Kidney capillary endothelial cell (primary cell): ENCODE measurements around the gene IMMT.

Experiments used
- DNase-seq: peaks from one replicate; pipeline ENCODE4 v3.0.0-alpha.2; 2018; ENCODE audit warnings: low spot score

IMMT gene

DNA sequence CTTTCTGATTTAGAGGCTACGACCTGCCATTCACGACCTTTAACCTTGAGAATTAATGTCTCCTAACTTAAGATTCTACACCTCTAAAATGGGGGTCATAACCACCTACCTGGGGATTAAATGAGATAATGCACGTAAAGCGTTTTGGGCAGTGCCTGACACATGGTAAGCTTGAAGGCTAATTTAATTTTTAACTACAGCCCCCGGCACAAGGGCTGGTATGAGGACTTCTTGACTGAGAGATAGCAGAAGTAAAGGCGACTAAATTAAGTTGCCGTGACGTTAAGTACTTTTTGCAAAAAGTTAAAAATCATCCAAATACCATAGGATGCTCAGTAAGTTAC lies 4.5 kb upstream of the IMMT start:
- no peak for DNase-seq

DNA sequence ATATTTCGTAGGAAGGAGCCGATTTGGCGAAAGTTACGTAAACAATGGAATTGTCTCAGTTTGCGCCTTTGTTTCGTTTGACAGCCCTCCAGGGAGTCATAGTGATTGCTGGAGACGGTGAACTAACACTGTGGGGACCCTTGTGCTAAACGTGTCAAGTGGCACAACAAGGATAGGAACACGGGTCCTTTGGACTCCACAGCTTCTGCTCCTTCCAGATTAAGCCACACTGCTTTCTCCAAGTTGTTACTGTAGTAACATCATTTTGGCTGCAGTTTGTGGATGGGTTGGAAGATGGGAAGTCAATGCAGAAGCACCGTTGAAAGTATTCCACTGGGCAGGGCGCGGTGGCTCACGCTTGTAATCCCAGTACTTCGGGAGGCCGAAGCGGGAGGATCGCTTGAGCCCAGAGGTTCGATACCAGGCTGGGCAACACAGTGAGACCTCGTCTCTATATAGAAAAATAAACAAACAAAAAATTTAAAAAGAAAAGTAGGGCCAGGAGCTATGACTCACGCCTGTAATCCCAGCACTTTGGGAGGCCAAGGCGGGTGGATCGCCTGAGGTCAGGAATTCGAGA lies 636 bp upstream of the IMMT start:
- DNase-seq = no peak

DNA sequence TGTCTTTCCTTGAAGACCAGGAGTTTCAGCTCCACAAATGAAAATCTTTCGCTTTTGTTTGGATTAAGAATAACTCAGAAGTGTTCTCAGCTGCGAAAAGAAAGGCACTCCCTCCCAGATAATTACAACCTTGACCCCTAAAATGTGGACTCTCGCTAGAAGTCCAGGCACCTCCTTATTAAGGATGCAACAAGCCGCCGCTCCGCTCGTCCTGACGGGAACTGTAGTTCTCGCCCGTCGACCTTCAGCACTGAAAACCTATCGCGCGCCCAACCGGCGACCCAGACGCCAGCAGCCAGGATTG lies 559 bp downstream of the IMMT start:
- DNase-seq = peak; percentile 95

DNA sequence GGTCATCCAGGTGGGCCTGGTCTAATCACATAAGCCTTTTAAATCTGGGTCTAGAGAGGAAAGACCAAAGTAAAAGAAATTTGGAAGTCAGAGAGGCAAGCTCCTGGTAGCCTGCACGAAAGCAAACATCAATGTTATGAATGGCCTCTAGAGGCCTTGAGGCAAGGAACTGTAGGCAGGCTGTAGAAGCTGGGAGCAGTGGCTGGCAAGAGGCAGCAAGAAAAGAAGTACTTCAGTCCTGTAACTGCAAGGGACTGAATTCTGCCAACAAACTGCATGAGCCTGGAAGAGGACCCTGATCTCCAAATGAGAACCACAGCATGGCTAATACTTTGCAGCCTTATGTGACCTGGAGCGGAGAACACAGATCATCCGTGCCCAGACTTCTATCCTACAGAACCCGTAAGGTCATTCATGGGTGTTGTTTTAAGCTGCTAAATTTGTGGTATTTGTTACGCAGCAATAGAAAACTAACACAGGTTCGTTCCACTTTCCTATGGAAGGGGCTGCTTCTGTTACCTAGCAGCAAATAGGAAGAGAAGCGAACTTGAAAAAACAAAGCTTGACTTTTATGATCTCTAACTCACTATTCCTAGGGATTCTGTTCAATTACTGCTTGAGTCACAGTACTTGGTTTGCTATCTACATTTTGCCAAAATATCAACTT lies 1.2 kb downstream of the IMMT start:
- no peak for DNase-seq

DNA sequence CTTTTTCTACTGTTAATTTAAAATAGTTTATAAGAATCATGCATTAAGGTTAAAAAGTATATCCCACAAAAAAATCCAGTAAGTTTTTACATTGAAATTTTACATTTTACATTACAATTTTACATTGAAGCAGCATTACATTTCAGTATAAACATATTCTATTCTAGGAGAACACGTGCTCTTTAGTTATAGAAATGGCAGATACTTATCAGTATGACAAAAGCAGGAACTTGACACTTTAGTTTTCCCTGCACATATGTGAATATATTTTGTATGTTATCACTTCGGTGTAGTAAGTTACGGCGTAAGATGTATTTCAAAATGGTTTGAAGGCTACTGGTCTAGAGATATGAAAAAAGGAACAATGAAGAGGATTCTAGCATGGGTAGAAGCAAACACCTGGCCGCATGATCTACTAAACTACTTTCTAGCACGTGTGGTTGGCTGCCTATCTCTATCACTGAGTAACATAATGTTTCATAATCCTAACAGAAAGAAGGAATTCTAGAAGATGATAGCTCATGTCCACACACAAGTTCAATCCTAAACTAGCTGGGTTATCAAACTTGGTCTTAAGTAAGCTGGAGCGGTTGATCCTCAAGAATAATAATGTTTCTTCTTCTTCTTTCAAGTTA lies 5.4 kb downstream of the IMMT start:
- DNase-seq = no peak

DNA sequence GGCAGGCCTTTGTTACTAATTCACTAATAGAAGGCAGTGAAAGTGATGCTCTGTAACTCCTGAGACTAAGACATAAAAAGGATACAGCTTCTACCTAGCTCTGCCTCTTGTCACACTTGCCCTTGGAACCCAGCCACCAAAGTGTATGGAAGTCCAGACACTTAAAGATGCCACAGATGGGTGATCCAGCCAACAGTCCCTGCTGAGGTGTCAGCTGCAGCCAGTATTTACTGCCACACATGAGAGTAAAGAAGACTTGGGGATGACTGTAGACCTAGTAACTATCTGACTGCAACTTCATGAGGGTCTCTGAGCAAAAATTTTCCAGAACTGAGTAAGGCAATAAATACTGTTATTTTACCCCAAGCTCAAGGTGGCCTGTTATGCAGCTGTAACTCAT lies 8.8 kb downstream of the IMMT start:
- DNase-seq = no peak

DNA sequence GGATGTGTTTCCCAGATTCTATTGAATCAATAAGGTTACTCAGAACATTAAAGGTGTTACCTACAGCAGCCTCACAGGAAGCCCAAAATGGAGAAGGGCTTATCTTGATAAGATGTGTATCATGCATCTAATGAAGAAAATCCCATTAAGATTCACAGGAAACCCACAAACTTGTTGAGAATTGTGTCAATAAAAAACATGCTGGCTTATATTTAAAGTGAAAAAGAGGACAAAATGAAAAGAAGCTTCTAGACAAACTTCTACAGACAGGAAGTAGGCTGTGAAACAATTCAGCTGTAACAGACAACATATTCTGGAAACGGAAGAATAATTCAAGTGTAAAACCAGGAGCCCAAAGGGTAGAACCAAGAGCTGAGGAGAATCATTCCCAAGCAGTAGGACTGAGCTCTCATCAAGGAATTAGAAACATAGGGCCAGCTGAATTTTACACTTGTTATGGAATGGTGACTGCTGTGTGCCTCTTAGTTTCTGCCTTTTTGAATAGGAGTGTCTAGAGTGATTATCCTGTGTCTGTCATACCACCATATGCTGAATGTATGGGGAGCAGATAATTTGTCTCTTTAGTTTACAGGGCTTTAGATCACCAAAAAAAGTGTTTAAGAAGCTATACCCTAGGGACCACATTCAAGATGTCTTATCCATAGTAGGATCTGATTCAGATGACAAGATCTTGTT lies 9.6 kb downstream of the IMMT start:
- DNase-seq = no peak

DNA sequence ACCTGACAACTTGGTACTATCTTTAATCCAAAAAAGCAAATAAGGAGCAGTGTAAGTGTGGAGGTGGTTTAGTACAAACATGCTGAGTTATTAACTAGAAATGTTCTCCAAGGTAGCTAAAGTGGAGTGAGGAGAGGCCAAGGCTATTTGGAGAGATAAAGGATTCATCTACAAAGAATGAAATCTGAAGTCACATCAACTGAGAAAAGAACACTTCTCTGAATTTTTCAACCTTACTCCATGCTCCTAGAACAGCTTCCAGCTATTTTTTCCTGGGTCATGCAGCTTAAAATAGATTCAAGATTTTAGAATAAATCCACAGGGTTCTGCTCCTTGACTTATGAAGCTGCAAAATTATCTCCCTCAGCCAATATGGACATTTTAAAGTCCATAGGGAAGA lies 18.7 kb downstream of the IMMT start:
- DNase-seq = no peak

DNA sequence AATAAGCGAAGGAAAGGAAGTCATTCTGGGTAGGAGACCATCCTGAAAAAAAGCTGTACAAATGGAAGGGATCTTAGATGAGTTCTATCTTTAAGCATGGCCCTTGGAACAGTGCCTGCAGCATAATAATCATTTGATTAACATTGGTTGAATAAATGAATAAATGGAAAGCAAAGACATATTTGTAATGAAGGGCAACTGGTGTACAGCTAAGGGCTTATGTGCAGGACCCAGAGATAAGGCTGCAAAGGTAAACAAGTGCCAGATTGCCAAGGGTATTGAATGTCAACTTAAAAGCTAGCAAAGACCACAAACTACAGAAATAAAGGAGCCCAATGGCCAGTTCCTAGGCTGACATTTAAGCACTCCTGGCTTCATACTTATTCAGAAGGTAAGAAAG lies 19.4 kb downstream of the IMMT start:
- no peak for DNase-seq

DNA sequence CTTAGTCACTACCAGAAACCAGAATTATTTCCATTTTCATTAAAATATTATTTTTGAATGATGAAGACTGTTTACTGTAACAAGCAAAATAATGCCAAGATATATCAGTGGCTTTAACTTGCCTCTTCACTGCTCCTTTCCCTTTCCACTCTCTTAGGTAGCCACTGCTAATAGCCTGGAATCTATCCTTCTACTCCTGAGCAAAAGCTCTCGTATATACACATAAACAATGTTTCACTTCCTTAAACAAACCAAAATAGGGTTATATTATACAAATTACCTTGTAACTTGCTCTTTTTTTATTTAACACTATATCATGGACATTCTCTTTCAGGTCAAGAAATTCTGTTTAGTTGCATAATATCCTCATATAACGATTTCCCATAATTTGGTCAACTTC lies 20.8 kb downstream of the IMMT start:
- no peak for DNase-seq

DNA sequence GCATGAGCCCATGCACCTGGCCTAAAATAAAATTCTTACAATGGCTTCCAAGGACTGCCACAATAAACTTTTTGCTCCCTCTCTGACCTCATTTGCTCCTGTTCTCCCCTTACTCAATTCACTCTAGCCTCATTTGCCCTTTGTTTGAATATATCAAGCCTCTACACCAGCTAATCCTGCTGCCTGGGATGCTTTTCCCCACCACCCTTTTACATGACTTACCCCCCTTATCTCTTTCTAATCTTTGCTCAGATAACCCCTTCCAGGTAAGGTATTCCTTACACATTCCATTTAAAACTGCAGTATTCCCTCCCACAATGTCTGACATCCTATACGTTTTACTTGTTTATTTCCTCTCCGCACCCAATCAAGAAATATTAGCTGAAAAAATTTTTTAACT lies 22.7 kb downstream of the IMMT start:
- no peak for DNase-seq

DNA sequence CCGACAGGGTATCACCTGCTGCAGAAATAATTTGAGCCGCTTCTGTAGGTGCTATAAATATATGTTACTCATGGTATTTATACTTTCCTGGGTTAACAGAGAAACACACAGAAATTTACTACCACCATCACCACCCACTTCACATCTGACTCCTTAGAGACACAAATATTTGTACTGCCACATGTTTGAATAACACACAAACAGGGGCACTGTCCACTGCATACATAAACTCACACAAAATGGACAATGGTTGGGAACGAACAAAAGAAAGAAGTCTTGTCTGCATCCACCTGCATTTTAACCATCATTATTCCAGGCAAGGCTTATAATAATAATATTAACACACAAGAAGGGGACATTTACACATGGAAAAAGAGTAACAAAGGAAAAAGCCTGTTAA lies 24.0 kb downstream of the IMMT start:
- no peak for DNase-seq

DNA sequence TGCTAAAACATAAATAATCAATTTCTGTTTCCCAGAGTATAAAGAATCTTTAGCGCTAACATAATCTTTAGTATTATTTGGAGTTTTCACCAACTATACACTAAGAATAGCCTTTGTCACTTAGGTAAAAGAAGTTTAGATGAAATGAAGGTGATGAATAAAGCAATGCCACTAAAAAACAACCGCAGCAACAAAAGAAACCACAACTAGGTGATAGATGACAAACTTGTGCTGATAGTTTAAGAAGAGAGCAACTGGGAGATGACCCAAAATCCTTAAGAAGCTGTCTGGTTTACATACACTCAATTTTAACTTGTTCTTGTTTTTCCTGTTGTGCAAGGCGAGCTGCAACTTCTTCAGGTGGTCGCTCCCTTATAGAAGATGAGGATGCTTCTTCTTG lies 24.8 kb downstream of the IMMT start:
- no peak for DNase-seq

DNA sequence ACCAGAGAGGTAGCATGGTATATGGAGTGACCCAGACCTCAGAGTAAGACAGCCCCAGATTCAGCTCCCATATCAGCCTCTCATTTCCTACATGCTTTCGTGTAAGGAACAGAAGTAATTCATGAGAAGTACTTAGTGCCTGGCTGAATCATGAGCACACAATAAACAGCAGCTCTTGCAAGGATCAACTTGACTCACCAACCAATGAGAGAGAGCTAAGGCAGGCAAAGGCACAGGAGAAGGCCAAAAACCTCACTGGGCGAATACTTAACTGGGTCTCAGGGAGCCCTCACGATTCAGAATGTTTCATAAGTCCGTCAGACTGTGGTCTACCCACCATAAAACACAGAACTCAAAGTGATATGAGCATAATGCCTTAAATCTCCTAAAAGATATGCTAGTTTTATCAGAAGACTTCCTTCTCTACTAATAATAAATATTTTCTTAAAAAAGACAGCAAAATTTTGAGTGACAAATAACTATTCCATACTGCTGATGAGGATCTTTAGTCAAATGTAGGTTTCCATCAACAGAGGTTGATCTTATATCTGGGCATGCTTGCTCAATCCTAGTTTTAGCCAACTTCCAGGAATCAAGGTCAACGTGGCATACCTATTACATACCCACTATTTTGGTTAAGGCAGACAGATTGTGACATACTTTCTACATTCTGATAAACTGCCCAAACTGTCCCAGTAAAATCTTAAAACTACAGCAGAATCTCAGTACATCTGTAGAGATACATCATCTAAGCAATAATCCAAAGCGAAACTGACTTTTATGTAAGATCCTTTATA lies 34.9 kb downstream of the IMMT start:
- no peak for DNase-seq

DNA sequence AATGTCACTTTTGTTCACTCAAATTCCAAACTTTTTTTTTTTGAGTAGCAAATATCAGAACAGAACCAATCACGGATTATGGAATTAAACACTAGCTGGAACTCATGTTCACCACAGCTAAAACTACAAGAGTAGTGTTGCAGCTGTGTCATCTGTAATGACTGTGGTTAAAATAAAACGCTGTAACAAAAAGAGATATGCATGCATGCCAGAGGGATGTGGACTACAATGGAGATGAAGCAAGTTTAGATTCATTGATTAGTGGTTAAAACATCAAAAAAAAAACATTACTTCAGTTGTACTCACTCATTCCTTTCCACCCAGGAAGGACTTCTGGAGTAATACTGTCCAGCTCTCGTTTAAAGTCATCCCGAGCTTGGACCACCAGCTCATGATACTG lies 37.0 kb downstream of the IMMT start:
- no peak for DNase-seq

DNA sequence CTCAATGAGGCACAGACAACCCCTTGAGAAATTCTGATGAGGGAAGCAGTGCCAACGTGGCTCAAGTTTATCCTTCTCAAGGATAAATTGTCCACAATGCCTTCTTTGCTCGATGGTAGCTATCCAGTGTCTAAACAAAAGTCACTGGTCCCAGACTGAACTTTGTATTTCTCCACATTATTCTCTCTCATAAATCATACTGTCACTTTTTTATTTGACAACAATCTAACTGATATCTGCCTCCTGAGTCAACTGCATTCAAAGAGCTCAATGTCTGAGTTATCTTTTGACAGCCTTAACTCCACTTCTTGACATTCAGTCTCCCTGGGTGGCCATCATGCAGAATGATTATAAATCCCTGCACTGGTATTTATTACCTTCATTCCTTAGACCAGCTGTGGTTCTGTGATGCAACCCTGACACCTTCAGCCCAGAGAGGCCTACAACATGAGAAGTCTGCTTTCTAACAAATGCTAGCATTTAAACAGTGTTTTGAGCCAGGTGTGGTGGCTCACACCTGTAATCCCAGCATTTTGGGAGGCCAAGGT lies 38.2 kb downstream of the IMMT start:
- no peak for DNase-seq

DNA sequence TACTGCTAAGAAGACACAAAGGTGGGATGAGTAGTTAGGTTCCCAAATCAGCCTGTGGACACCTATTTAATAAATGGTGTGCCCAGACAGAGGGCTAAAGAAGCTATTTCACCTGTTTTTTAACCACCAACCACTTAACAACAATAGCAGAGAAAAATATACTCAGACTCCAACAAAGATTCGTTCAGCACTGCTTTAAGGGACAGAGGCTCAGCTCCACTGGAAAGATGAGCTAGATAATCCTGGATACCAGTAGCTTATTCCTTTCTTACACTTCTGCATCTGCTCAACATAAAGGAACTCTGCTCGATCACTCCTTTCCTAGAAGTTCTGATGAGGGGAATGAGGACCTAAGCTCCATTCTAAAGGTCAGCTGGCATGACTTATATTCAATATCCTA lies 44.8 kb downstream of the IMMT start:
- no peak for DNase-seq

DNA sequence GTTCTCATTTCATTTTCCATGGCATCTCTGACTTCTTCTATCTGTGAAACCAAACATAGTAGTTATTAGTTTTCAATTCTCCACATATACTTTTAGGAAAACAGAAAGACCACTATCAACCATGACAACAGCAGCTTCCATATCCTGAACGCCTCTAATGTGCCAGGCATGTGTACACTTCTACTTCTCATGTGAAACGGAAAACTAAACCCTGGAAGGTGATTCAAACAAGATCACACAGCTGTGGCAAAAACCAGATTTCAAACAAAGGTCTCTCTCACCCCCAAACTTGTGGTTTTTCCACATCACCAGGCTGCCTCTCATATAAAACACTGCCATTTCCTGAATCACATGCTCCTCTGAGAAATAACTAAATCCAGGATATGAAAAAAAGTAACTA lies 47.5 kb downstream of the IMMT start:
- no peak for DNase-seq

DNA sequence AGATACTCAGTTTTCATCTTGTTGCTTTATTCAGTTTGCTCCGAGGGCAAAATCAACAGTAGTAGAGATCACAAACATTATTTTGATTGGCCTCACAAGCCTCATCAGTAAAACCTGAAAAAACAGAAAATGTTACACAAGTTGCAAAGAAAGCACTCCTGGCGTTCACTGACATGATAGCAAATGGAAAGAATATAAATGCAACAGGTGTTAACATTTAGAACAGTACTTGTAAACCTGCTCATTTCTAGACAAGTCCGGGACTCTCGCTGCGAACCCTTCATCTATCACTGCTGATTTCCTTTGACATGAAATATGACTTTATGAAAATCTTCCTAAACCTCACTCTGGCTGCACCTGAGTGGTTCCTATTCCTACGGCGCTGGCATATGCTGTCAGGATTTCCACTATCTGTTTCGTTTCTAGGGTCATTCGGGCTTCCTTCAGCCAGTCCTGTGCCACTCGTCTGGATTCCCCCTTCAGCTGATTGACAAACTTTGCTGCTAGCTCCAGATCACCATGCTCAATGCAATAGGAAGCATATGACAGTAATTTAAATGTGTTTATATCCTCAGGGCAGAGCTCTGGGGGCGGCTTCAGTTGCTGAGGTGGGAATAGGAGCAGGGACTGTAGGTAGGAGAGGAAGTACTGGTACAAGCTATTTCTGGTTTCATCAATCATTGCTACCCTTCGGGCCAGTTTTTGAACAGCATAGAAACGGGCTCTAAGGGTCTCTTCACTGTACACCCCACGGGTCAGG lies 51.2 kb downstream of the IMMT start:
- DNase-seq = no peak

DNA sequence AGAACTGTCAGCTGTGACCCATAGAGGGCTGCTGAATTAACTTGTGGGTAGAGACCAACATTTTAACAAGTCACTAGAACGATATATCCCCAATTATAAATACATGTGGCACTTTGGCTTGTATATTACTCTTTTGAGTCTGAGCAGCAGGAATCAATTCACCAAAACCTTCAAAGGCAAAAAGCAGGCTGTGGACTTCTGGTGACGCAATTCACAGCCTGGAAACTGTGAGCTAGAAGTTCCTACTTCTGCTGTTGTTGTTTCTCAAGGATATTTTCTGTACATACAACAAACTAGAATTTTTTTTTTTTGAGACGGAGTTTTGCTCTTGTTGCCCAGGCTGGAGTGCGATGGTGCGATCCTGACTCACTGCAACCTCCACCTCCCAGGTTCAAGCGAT lies 52.0 kb downstream of the IMMT start:
- no peak for DNase-seq

DNA sequence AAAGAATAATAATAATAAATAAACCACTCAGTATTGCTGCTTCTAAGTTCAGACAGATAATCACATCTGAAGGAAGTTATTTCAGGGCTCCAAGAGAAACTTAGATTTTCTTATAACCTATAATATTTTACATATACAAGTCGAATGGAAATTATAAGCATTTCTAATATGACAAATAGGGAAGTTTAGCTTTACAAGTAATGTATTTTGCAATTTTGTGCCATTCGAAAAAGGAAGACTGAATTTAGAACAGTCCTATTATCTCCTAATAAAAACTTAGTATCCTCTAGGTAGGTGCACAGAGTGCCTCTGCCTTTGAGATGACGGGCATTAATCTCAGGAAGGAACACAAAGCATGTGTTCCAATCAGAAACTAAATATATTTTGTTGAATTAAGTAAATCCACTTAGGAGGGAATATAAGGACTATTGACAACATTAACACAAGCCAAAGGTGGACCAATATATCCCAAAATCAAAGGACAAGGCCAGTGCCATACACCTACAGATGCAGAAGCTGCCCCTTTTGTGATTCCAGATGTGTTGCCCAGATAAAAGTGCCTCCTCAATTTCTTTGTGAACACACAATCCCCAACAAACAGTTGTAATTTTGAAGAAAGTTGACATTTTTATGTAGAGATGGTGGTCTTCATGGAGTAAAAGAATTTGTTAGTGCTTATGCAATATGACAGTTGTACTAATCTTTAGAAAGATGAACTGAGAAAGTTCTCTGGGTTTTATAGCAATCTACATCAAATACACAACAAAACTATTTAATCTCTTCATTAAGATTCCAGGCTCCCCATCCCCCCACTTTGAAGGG lies 52.6 kb downstream of the IMMT start:
- no peak for DNase-seq
